Endodermal cell (in vitro differentiated cells): ENCODE data around the gene ACSM5. TPM values are rescaled to one million over a fixed set of nuclear protein-coding genes. Genes with fewer than 3 reads are reported as not detected.

Source experiments
- DNase-seq: peaks from one replicate; pipeline ENCODE4 v3.0.0-alpha.2; 2017
- H3K27ac ChIP-seq: 2 replicates; pipeline ENCODE4 v1.5.1; 2013; ENCODE audit warnings: mild to moderate bottlenecking, low read depth, low read length, moderate library complexity
- H3K27me3 ChIP-seq: 2 replicates; pipeline ENCODE4 v1.6.1; 2013; ENCODE audit warnings: mild to moderate bottlenecking, low read length, moderate library complexity; ENCODE audit not compliant: insufficient read depth, control insufficient read depth, poor library complexity, severe bottlenecking
- H3K36me3 ChIP-seq: 2 replicates; pipeline ENCODE4 v1.7.0; 2013; ENCODE audit warnings: mild to moderate bottlenecking, low read length, moderate library complexity; ENCODE audit not compliant: control insufficient read depth, insufficient read depth
- H3K4me1 ChIP-seq: one replicate; pipeline ENCODE4 v1.7.0; 2013; ENCODE audit warnings: low read length; ENCODE audit not compliant: control insufficient read depth, insufficient read depth
- H3K4me3 ChIP-seq: 2 replicates; pipeline ENCODE4 v1.5.1; 2013; ENCODE audit warnings: mild to moderate bottlenecking, low read length, moderate library complexity
- H3K9ac ChIP-seq: 2 replicates; pipeline ENCODE4 v1.6.1; 2013; ENCODE audit warnings: mild to moderate bottlenecking, low read length, moderate library complexity; ENCODE audit not compliant: poor library complexity, severe bottlenecking; ENCODE audit errors: extremely low read depth
- H3K9me3 ChIP-seq: 2 replicates; pipeline ENCODE4 v1.6.1; 2013; ENCODE audit warnings: mild to moderate bottlenecking, low read length, moderate library complexity; ENCODE audit not compliant: control insufficient read depth
- H3K27ac Mint-ChIP-seq: 2 replicates; pipeline ENCODE4 v1.8.0; 2020; ENCODE audit warnings: mixed read lengths
- H3K27me3 Mint-ChIP-seq: 2 replicates; pipeline ENCODE4 v1.8.0; 2021; ENCODE audit warnings: mild to moderate bottlenecking, mixed read lengths; ENCODE audit not compliant: insufficient read depth
- H3K36me3 Mint-ChIP-seq: 2 replicates; pipeline ENCODE4 v1.8.0; 2020; ENCODE audit warnings: low read depth, mixed read lengths
- H3K4me1 Mint-ChIP-seq: 2 replicates; pipeline ENCODE4 v1.8.0; 2020; ENCODE audit warnings: mixed read lengths
- H3K4me3 Mint-ChIP-seq: 2 replicates; pipeline ENCODE4 v1.8.0; 2020; ENCODE audit warnings: mild to moderate bottlenecking, moderate library complexity, mixed read lengths
- H3K9me3 Mint-ChIP-seq: 2 replicates; pipeline ENCODE4 v1.8.0; 2020; ENCODE audit warnings: mild to moderate bottlenecking, mixed read lengths
- CTCF ChIP-seq: fragments of 200-600 bp; sonication (generic); conservative IDR thresholded peaks from 2 replicates; pipeline ENCODE4 v1.5.0; 2021; ENCODE audit warnings: antibody characterized with exemption, mild to moderate bottlenecking
- WGBS, 2 experiments: methylation state at CpG; one replicate each; pipeline versions ENCODE4 v1.1.5 to v1.1.7; 2013; ENCODE audit warnings: missing lambda C conversion rate in 2 of 2, mixed read lengths in 1 of 2; ENCODE audit not compliant: insufficient coverage in 1 of 2, insufficient read length in 1 of 2; 5-methylcytosine and 5-hydroxymethylcytosine counted together
- total RNA-seq, 2 donors: library from RNA; stranded (reverse); fragmentation: NEBNext Ultra II Directional in 1 of 2; extraction: Animal tissue kit (Norgen Biotek cat#: 25700) in 1 of 2; gene quantifications; 2 replicates in 1 of 2; 3 replicates in 1 of 2; pipeline ENCODE4 v1.2.1, GENCODE V29; 2021

Gene ACSM5
- total RNA-seq, 2 donors from 2014 or later = not detected

GRCh38 chr16:20383106-20384029, 26.0 kb upstream of the ACSM5 start:
- Histone ChIP-seq H3K4me1 (no peaks in the 10 kb centered on the region), H3K27ac (no peak overlapping the region), H3K9ac (no peak overlapping the region), H3K4me3 (no peak overlapping the region), H3K27me3 (no peaks in the 10 kb centered on the region), H3K36me3 (no peaks in the 10 kb centered on the region), H3K9me3 (no peaks in the 10 kb centered on the region)
- WGBS, 2 experiments = 34 to 35% methylated on average over 7 to 11 of the region's 11 CpGs
- no peak overlapping the region for H3K4me3 Mint-ChIP-seq
- no peaks in the 10 kb centered on the region for H3K36me3 Mint-ChIP-seq
- H3K27ac Mint-ChIP-seq = no peak overlapping the region
- peaks cover 10% of the 10 kb centered on the region for H3K27me3 Mint-ChIP-seq
- TF ChIP-seq CTCF = peak; percentile 86
- peaks cover 5% of the 10 kb centered on the region for H3K4me1 Mint-ChIP-seq
- peak; percentile 94 for DNase-seq
- H3K9me3 Mint-ChIP-seq = no peaks in the 10 kb centered on the region

GRCh38 chr16:20385844-20386832, 23.2 kb upstream of the ACSM5 start:
- no peaks in the 10 kb centered on the region for H3K36me3 ChIP-seq
- Mint-ChIP-seq H3K27me3 (peaks cover 7% of the 10 kb centered on the region), H3K4me3 (peak overlapping the region; percentile 55), H3K27ac (peak overlapping the region; percentile 77), H3K36me3 (no peaks in the 10 kb centered on the region), H3K4me1 (peaks cover 5% of the 10 kb centered on the region), H3K9me3 (no peaks in the 10 kb centered on the region)
- 57 to 63% methylated on average over 19 to 30 of the region's 30 CpGs for WGBS, 2 experiments
- H3K9me3 ChIP-seq = no peaks in the 10 kb centered on the region
- no peaks in the 10 kb centered on the region for H3K27me3 ChIP-seq
- no peak overlapping the region for H3K9ac ChIP-seq
- peak overlapping the region; percentile 57 for H3K4me3 ChIP-seq
- no peak overlapping the region for H3K27ac ChIP-seq
- peak; percentile 92 for DNase-seq
- TF ChIP-seq CTCF = peak; percentile 92
- no peaks in the 10 kb centered on the region for H3K4me1 ChIP-seq

- no peaks in the 10 kb centered on the region for H3K36me3 ChIP-seq
- H3K4me3 ChIP-seq = no peak overlapping the region
- WGBS, 2 experiments = 94 to 100% methylated on average over 3 of the region's 3 CpGs
- H3K9me3 ChIP-seq = no peaks in the 10 kb centered on the region
- TF ChIP-seq CTCF = no peak
- no peaks in the 10 kb centered on the region for H3K36me3 Mint-ChIP-seq
- no peak overlapping the region for H3K27ac Mint-ChIP-seq
- peaks cover 9% of the 10 kb centered on the region for H3K4me1 Mint-ChIP-seq
- no peaks in the 10 kb centered on the region for H3K9me3 Mint-ChIP-seq
- DNase-seq = no peak
- no peak overlapping the region for H3K27ac ChIP-seq
- no peak overlapping the region for H3K4me3 Mint-ChIP-seq
- H3K27me3 ChIP-seq = no peaks in the 10 kb centered on the region
- H3K4me1 ChIP-seq = no peaks in the 10 kb centered on the region
- H3K9ac ChIP-seq = no peak overlapping the region
- peaks cover 7% of the 10 kb centered on the region for H3K27me3 Mint-ChIP-seq
These were observed 21.4 kb upstream of the ACSM5 start for GRCh38 chr16:20387978-20388377.
